Occipital lobe (tissue), 2 donors: ENCODE measurements around the gene EEF2. TPM values are rescaled to one million over a fixed set of nuclear protein-coding genes. Genes with fewer than 3 reads are reported as not detected.
"Not testable (repeated sequence)": the region's sequence is repeated elsewhere in the genome, so short reads cannot be mapped to it uniquely, and the experiment has no call there.

Experiments used
- DNase-seq: peaks from one replicate; lab custom pipeline; 2025; lab: John Stamatoyannopoulos, UW
- total RNA-seq: library from RNA; depleted of rRNA; stranded (reverse); fragments of >200 nt; gene quantifications from one replicate; pipeline ENCODE4 v1.2.3, GENCODE V29; 2014

EEF2 gene
- total RNA-seq, 1 donor from 2014 or later, result 2,019 TPM

- DNase-seq, result no peak
Observed at GRCh38 chr19:3969435-3970312, 15.6 kb downstream of the EEF2 start.

DNA sequence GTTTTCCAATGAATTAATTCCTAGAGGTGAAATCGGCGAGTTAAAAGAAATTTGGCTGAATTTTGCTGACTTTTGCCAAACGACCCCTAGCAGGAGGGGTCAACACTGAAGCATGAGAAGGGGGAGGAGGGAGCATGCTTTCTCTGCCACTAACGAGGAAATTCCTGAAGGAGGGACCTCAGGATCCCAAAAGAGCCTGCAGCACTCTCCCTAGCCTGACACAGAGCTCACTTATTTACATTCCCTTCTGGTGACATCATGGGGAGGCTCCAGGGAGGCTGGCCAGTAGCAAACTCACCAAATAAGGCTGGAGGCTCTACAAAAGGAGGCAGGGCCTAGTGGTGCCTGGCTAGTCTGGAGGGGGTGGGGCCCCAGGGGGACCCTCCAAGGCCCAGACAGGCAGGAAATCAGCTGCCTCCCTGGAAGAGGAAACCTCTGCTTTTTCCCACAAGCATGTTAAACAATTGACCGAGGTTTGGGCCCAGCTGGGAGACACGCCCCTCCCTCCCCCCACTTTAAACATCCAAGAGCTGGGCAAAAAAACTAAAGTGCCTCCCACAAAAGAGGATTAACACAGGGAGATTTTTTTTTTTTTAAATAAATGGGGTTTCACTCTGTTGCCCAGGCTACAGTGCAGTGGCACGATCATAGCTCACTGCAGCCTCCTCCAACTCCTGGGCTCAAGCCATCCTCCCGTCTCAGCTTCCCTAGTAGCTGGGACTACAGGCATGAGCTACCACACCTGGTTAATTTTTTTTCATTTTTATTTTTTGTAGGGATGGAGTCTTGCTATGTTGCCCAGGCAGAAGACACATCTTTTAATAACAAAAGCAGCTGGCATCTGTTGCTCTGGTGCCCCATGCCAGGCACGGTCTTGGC is 16.5 kb downstream of the EEF2 start:
- no peak for DNase-seq

DNA sequence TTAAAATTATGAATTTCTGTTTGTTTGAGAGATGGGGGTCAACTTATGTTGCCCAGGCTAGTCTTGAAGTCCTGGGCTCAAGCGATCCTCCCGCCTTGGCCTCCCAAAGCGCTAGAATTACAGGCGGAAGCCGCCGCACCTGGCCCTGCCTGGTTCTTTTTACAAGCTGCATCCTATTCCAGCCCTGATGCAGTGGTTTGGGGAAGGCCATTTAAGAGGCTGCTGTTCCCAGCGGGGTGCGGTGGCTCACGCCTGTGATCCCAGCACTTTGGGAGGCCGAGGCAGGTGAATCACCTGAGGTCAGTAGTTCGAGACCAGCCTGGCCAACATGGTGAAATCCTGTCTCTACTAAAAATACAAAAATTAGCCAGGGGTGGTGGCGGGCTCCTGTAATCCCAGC is 17.3 kb downstream of the EEF2 start:
- DNase-seq, result not testable (repeated sequence)

GRCh38 chr19:3966051-3967017 is 18.9 kb downstream of the EEF2 start:
- DNase-seq, result no peak

DNA sequence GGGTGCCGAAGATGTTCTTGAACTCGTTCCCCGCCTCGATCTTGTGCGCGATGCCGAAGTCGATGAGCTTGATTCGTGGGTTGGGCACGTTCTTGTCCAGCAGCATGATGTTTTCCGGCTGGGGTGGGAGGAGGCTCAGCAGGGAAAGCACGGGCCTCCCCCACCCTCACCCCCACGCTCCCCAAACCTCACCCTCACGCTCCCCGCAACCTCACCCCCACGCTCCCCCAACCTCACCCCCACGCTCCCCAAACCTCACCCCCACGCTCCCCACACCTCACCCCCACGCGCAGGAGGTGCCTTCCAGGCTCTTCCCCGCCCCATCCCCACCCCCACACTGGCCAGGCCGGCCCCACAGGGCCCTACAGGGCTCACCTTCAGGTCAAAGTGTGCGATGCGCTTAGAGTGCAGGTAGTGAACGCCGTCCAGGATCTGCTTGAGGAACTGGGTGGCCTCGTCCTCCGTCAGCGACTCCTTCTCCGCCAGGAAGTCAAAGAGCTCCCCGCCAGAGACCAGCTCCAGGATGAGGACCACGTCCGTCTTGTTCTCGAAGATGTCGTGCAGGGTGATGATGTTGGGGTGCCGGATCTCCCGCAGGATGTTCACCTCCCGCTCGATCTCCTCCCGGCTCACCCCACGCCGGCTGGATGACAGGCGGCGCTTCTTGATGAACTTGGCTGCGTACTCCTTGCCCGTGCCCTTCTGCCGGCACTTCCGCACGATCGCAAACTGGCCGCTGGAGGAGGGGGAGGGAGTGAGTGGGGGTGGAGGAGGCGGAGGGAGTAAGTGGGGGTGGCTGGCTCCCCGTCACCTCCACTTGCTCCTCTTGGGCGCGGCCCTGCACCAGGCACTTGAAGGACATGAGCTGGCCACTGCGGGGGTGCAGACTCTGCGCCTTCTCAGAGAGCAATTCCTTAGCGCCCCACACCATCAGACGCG is 20.7 kb downstream of the EEF2 start:
- no peak for DNase-seq

DNA sequence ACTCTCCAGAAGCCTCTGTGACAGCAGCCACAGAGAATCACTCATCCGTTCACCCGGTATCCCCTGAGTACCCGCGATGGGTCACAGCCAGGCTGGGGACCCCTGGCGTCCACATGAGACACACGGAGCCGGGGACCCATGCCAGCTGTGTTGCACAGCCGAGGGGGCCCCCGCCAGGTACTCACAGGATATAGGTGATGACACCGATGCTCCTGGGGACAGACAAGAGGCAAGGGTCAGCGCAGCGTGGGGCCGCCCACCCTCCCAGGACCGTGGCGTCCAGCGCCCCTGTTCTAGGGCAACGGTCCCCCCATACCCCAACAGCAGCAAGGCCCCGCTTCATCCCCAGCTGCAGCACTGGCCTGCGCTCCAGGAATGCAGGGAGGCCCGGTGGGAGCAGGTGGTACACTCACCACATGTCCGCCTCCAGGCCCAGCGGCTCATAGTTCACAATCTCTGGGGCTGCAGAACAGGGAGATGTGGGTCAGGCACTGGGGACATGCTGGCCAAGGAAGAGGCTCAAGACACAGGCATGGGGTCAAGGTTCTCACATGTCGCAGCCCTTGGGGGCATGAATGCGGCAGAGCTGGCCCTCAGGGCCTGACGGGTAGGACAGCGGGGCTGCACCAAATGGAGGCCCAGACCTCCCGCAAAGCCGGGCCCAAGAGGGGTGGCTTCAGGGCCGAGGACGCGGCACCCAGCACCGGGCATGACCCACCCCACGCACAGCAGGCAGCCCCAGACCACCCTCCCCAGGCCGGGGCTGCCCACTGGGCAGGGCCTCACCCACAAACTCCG is 21.6 kb downstream of the EEF2 start:
- DNase-seq, result no peak

DNA sequence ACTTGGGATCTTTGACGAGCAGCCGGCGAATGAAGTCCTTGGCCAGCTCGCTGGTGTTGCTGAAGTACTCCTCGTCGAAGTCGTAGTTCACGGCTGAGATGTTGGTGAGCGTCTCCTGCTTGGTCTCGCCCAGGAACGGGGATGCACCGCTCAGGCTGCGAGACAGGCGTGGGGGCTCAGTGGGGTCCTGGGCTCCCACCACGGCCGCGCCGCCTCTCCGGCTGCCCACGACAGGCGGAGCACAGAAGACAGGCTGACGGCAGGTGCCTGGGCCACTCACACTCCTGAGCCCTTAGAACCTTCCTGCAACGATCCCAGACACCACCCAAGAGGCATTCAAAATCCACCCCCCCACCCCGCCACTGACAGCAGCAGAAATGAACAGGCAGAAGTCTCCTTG is 24.3 kb downstream of the EEF2 start:
- DNase-seq, result no peak

- DNase-seq, result no peak
Observed at GRCh38 chr19:3959766-3960131, 25.5 kb downstream of the EEF2 start.

- no peak for DNase-seq
Observed at GRCh38 chr19:3958836-3959765, 26.2 kb downstream of the EEF2 start.

GRCh38 chr19:3955688-3956087 is 29.6 kb downstream of the EEF2 start:
- DNase-seq, result no peak

DNA sequence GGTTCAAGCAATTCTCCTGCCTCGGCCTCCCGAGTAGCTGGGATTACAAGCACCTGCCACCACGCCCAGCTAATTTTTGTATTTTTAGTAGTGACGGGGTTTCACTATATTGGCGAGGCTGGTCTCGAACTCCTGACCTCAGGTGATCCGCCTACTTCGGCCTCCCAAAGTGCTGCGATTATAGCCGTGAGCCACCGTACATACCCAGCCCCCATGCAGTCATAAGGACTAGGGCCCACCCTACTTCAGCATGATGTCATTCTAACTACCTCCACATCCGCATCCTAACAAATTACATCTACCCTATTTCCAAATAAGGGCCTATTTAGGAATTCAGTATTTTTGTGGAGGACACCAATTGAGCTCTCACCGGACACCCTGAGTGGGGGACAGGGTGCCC is 30.0 kb downstream of the EEF2 start:
- not testable (repeated sequence) for DNase-seq

DNA sequence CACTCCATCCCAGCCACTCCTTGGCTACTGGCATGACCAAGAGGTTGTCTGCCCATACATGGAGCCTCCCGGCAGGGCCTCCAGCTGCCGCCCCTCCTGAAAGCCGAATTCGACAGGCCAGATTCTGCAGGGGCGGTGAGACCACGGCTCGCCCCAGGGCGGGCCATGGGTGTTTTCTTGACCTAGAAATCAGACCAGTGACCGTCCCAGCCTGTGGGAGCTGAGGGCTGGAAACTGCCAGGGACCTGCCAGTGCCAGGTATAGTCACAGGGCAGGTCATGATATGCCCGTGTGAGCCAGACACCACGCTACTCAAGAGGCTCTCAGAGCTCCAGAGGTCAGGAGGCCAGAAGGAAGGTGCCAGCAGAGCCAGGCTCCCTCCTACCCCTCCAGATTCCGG is 31.2 kb downstream of the EEF2 start:
- DNase-seq, result no peak

GRCh38 chr19:3952755-3953276 is 32.4 kb downstream of the EEF2 start:
- not testable (repeated sequence) for DNase-seq

- no peak for DNase-seq
Observed at GRCh38 chr19:3950871-3951861, 34.1 kb downstream of the EEF2 start.

GRCh38 chr19:3949997-3950859 is 35.0 kb downstream of the EEF2 start:
- no peak for DNase-seq

DNA sequence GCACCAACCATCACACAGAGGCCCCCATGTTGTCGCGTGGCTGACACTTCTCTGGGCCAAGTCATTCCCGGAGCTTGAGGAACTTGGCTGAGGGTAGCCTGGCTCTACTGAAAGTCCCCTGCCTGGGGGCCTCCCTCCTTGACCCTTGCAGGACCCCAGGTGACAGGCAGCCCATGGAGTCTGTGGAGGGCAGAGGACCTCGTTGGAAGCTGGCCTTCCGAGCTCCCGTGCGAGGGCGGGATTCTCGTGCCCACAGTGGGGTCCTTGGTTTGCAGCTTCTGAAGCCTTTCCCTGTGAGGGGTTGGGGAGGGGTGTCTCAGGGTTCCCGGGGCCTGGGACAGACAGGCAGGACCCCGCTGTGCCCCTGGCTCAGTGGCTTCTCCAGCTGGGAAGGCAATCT is 36.0 kb downstream of the EEF2 start:
- DNase-seq, result no peak
